H1 (cell line): ENCODE data around the gene PHF14. TPM values are rescaled to one million over a fixed set of nuclear protein-coding genes. Genes with fewer than 3 reads are reported as not detected.

Source experiments
- CTCF ChIA-PET: fragments of 300-600 bp; sonication (Branson Sonifier 250); formaldehyde crosslinking; loops from one replicate; lab custom pipeline; 2021; ENCODE audit not compliant: partially characterized antibody; lab: Charles Lee
- POLR2A ChIA-PET: fragments of 300-600 bp; sonication (Branson Sonifier 250); formaldehyde crosslinking; loops from one replicate; lab custom pipeline; 2021; ENCODE audit warnings: inconsistent platforms; ENCODE audit not compliant: partially characterized antibody; lab: Charles Lee
- DNase-seq, 2 experiments: peaks; one replicate each; pipeline versions ENCODE4 v3.0.0 to v3.0.0-alpha.2; 2010 to 2022; ENCODE audit warnings: low spot score in 2 of 2, low read depth in 1 of 2, mixed read lengths in 1 of 2
- FAIRE-seq: peaks from 2 replicates; lab custom pipeline; 2011; peaks lifted over from hg19 to GRCh38; lab: Jason Lieb, UNC
- H2AFZ ChIP-seq: 2 replicates; pipeline ENCODE4 v1.8.1; 2012; ENCODE audit warnings: low read length, inconsistent platforms
- H2AK5ac ChIP-seq: 2 replicates; pipeline ENCODE4 v1.6.1; 2013; ENCODE audit warnings: low read depth, low read length
- H2BK120ac ChIP-seq: replicated peaks from 2 replicates; pipeline ENCODE3; 2013; ENCODE audit warnings: low read depth, low read length, inconsistent platforms
- H2BK12ac ChIP-seq: 2 replicates; pipeline ENCODE4 v1.6.1; 2013; ENCODE audit warnings: low read depth, low read length
- H2BK15ac ChIP-seq: 2 replicates; pipeline ENCODE4 v1.6.1; 2013; ENCODE audit warnings: low read length
- H2BK20ac ChIP-seq: 2 replicates; pipeline ENCODE4 v1.6.1; 2013; ENCODE audit warnings: low read length
- H2BK5ac ChIP-seq: 2 replicates; pipeline ENCODE4 v1.6.1; 2013; ENCODE audit warnings: low read depth, low read length
- H3K14ac ChIP-seq: 2 replicates; pipeline ENCODE4 v1.6.1; 2013; ENCODE audit warnings: inconsistent platforms; ENCODE audit not compliant: insufficient read length
- H3K18ac ChIP-seq: 2 replicates; pipeline ENCODE4 v1.6.1; 2013; ENCODE audit warnings: low read length; ENCODE audit errors: extremely low read depth
- H3K23ac ChIP-seq: 2 replicates; pipeline ENCODE4 v1.6.1; 2013; ENCODE audit warnings: inconsistent platforms; ENCODE audit not compliant: insufficient read length
- H3K23me2 ChIP-seq: 2 replicates; pipeline ENCODE4 v1.6.1; 2013; ENCODE audit warnings: low read depth, low read length
- H3K27ac ChIP-seq: 2 replicates; pipeline ENCODE4 v1.6.1; 2011; ENCODE audit warnings: low read depth, low read length, inconsistent platforms
- H3K27me3 ChIP-seq, 4 experiments: replicated peaks in 1 of 4; 1 replicate in 1 of 4; 2 replicates in 3 of 4; pipeline versions ENCODE4 v1.6.1 to v1.8.1; 2011 to 2013; ENCODE audit warnings: low read length in 3 of 4, mild to moderate bottlenecking in 3 of 4, inconsistent platforms in 2 of 4, mixed read lengths in 2 of 4, moderate library complexity in 1 of 4; ENCODE audit not compliant: control insufficient read depth in 3 of 4, insufficient read depth in 3 of 4; ENCODE audit errors: extremely low read depth in 1 of 4
- H3K36me3 ChIP-seq, 4 experiments: 2 replicates each; pipeline versions ENCODE4 v1.6.1 to v1.8.1; 2011 to 2013; ENCODE audit warnings: mild to moderate bottlenecking in 4 of 4, low read length in 3 of 4, moderate library complexity in 2 of 4, control low read depth in 1 of 4, inconsistent platforms in 1 of 4; ENCODE audit not compliant: insufficient read depth in 4 of 4, control insufficient read depth in 2 of 4
- H3K4ac ChIP-seq: replicated peaks from 2 replicates; pipeline ENCODE3; 2013; ENCODE audit warnings: low read length, low read depth, mixed read lengths, inconsistent platforms; ENCODE audit not compliant: insufficient read length
- H3K4me1 ChIP-seq, 4 experiments: replicated peaks in 1 of 4; 1 replicate in 1 of 4; 2 replicates in 3 of 4; pipeline versions ENCODE4 v1.6.1 to v1.8.1; 2011 to 2013; ENCODE audit warnings: low read length in 3 of 4, inconsistent platforms in 2 of 4, mixed read lengths in 1 of 4; ENCODE audit not compliant: insufficient read depth in 4 of 4, control insufficient read depth in 3 of 4
- H3K4me2 ChIP-seq, 2 experiments: 2 replicates each; pipeline versions ENCODE4 v1.6.1 to v1.8.1; 2011 to 2013; ENCODE audit warnings: low read depth in 2 of 2, low read length in 2 of 2, control low read depth in 1 of 2, inconsistent platforms in 1 of 2, mild to moderate bottlenecking in 1 of 2; ENCODE audit not compliant: insufficient read depth in 1 of 2
- H3K4me3 ChIP-seq, 4 experiments: fragments of 200-600, 300-600 bp in 1 of 4; sonication (generic), shearing (Covaris generic), sonication (Bioruptor Twin) in 1 of 4; 2 replicates each; pipeline versions ENCODE4 v1.5.1 to v1.8.1; 2011 to 2016; ENCODE audit warnings: low read length in 4 of 4, low read depth in 3 of 4, control low read depth in 2 of 4, inconsistent platforms in 2 of 4, mild to moderate bottlenecking in 2 of 4, mixed read lengths in 1 of 4, moderate library complexity in 1 of 4; ENCODE audit not compliant: insufficient read depth in 2 of 4; ENCODE audit errors: extremely low read depth in 1 of 4
- H3K56ac ChIP-seq: replicated peaks from 2 replicates; pipeline ENCODE3; 2013; ENCODE audit warnings: low read depth, mild to moderate bottlenecking, mixed read lengths, low read length, inconsistent platforms; ENCODE audit not compliant: insufficient read length
- H3K79me1 ChIP-seq: 2 replicates; pipeline ENCODE4 v1.6.1; 2013; ENCODE audit warnings: low read depth, low read length, control low read depth
- H3K79me2 ChIP-seq, 2 experiments: 2 replicates each; pipeline versions ENCODE4 v1.6.1 to v1.8.1; 2012 to 2013; ENCODE audit warnings: low read length in 2 of 2, mild to moderate bottlenecking in 2 of 2, inconsistent platforms in 1 of 2; ENCODE audit not compliant: insufficient read depth in 2 of 2, control insufficient read depth in 1 of 2
- H3K9ac ChIP-seq, 4 experiments: replicated peaks in 1 of 4; 1 replicate in 1 of 4; 2 replicates in 3 of 4; pipeline versions ENCODE4 v1.6.1 to v1.8.1; 2011 to 2013; ENCODE audit warnings: low read depth in 3 of 4, low read length in 3 of 4, control low read depth in 2 of 4, mild to moderate bottlenecking in 2 of 4, moderate library complexity in 2 of 4, inconsistent platforms in 1 of 4; ENCODE audit errors: extremely low read depth in 1 of 4
- H3K9me3 ChIP-seq, 2 experiments: 2 replicates each; pipeline versions ENCODE4 v1.6.1 to v1.8.1; 2012 to 2013; ENCODE audit warnings: mild to moderate bottlenecking in 2 of 2, moderate library complexity in 2 of 2, control low read depth in 1 of 2, inconsistent platforms in 1 of 2, low read depth in 1 of 2, low read length in 1 of 2, mixed read lengths in 1 of 2; ENCODE audit not compliant: insufficient read depth in 2 of 2
- H4K20me1 ChIP-seq, 2 experiments: replicated peaks in 1 of 2; 2 replicates each; pipeline versions ENCODE3 to v1.8.1; 2011 to 2013; ENCODE audit warnings: inconsistent platforms in 2 of 2, low read length in 2 of 2, mild to moderate bottlenecking in 1 of 2; ENCODE audit not compliant: insufficient read depth in 2 of 2, control insufficient read depth in 1 of 2
- H4K5ac ChIP-seq: 2 replicates; pipeline ENCODE4 v1.6.1; 2013; ENCODE audit warnings: low read length, low read depth, mixed read lengths, inconsistent platforms; ENCODE audit not compliant: insufficient read length
- H4K8ac ChIP-seq: 2 replicates; pipeline ENCODE4 v1.8.0; 2013; ENCODE audit warnings: mild to moderate bottlenecking, moderate library complexity, low read length, inconsistent platforms; ENCODE audit not compliant: insufficient read depth; ENCODE audit errors: extremely low read depth
- H4K91ac ChIP-seq: replicated peaks from 2 replicates; pipeline ENCODE3; 2013; ENCODE audit warnings: low read length, mixed read lengths, inconsistent platforms; ENCODE audit not compliant: insufficient read length
- CBX5 ChIP-seq: fragments of 300-800, 300-1000 bp; sonication (generic); IDR thresholded peaks from 2 replicates; pipeline ENCODE4 v1.7.1; 2016; ENCODE audit warnings: antibody characterized with exemption, low read length, low read depth
- EGR1 ChIP-seq: IDR thresholded peaks from 2 replicates; pipeline ENCODE4 v1.6.1; 2011; ENCODE audit warnings: low read depth, low read length, borderline replicate concordance
- EP300 ChIP-seq, 2 experiments: IDR thresholded peaks; 1 replicate in 1 of 2; 2 replicates in 1 of 2; pipeline ENCODE4 v1.6.1; 2011 to 2012; ENCODE audit warnings: low read depth in 2 of 2, low read length in 2 of 2, mild to moderate bottlenecking in 2 of 2, borderline replicate concordance in 1 of 2, inconsistent platforms in 1 of 2, moderate library complexity in 1 of 2
- GABPA ChIP-seq: IDR thresholded peaks from 2 replicates; pipeline ENCODE4 v1.6.1; 2011; ENCODE audit warnings: mild to moderate bottlenecking, low read length, moderate library complexity, borderline replicate concordance; ENCODE audit not compliant: insufficient read depth
- HDAC6 ChIP-seq: IDR thresholded peaks from one replicate; pipeline ENCODE4 v1.7.1; 2012; ENCODE audit warnings: low read depth, mild to moderate bottlenecking, inconsistent platforms, low read length, moderate library complexity
- PHF8 ChIP-seq: fragments of 200-600 bp; sonication (generic); conservative IDR thresholded peaks from 2 replicates; pipeline ENCODE4 v1.7.1; 2012; ENCODE audit warnings: low read depth, mild to moderate bottlenecking, inconsistent platforms, low read length, moderate library complexity
- POLR2AphosphoS5 ChIP-seq: IDR thresholded peaks from 2 replicates; pipeline ENCODE4 v1.6.1; 2011; ENCODE audit warnings: low read depth, low read length
- SP1 ChIP-seq: IDR thresholded peaks from 2 replicates; pipeline ENCODE4 v1.6.1; 2011; ENCODE audit warnings: low read depth, low read length
- TAF7 ChIP-seq: optimal IDR thresholded peaks from 2 replicates; pipeline ENCODE3; 2011; ENCODE audit warnings: low read depth, mild to moderate bottlenecking, inconsistent platforms, low read length, moderate library complexity, borderline replicate concordance
- TCF12 ChIP-seq: IDR thresholded peaks from 2 replicates; pipeline ENCODE4 v1.6.1; 2011; ENCODE audit warnings: low read depth, mild to moderate bottlenecking, low read length
- ZNF274 ChIP-seq: IDR thresholded peaks from 2 replicates; pipeline ENCODE4 v1.7.0; 2012; ENCODE audit warnings: low read length, borderline replicate concordance; ENCODE audit errors: extremely low read depth
- WGBS, 2 experiments: shearing (Covaris generic) in 1 of 2; methylation state at CpG; one replicate each; pipeline versions ENCODE4 v1.1.6 to v1.1.7; 2013 to 2015; ENCODE audit warnings: low lambda C conversion rate in 2 of 2, mixed read lengths in 2 of 2, inconsistent platforms in 1 of 2, low coverage in 1 of 2, missing lambda C conversion rate in 1 of 2; ENCODE audit not compliant: insufficient replicate concordance in 2 of 2, insufficient coverage in 1 of 2, insufficient read length in 1 of 2; ENCODE audit errors: extremely low coverage in 1 of 2, missing lambda C conversion rate in 1 of 2; 5-methylcytosine and 5-hydroxymethylcytosine counted together
- polyA plus RNA-seq, 7 experiments: library from polyadenylated mRNA; depleted of rRNA in 3 of 7; stranded (reverse) in 5 of 7; unstranded in 2 of 7; fragments of >200 nt in 5 of 7; fragments of 200-250 nt in 2 of 7; gene quantifications; 1 replicate in 5 of 7; 2 replicates in 1 of 7; 4 replicates in 1 of 7; pipeline versions ENCODE4 v1.2.1 to v1.2.3, GENCODE V29; 2011 to 2013; ENCODE audit warnings: missing spikeins in 2 of 7, mixed read lengths in 2 of 7
- total RNA-seq: library from RNA; stranded (reverse); fragmentation: NEBNext Ultra II Directional; extraction: Animal tissue kit (Norgen Biotek cat#: 25700); gene quantifications from 2 replicates; pipeline ENCODE4 v1.2.1, GENCODE V29; 2021
- TF ChIP-seq, protein P1 (sequence below), 3 experiments: IDR thresholded peaks; 1 replicate in 2 of 3; 2 replicates in 1 of 3; pipeline versions ENCODE4 v1.5.1 to v1.6.1; 2011; ENCODE audit warnings: low read length in 3 of 3, mild to moderate bottlenecking in 3 of 3, inconsistent platforms in 2 of 3, low read depth in 1 of 3, moderate library complexity in 1 of 3; ENCODE audit not compliant: insufficient read depth in 1 of 3; ENCODE audit errors: control extremely low read depth in 1 of 3

The PHF14 gene
- total and polyA plus RNA-seq, 2 of the 8 experiments (the other 6 are each of a cell fraction or from before 2014, with no cell fraction given): 17.9 to 70.6 TPM

DNA sequence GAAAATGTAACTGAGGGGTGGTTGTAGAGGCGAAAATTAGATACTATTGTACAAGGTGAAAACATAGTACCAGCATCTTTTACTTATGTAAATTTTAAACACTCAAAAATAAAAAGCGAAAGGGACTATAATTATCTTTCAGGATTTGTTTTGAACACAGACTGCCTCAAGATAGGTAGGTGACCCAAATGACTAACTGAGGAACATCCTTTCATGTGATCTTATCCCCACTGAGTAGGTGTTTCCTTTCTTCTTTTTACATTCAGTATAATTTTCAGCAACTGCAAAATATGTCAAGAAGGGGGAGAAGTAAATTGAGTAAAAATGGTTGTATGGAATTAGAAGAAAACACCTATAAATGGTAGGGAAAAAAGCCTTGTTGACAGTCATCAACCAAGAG is 236.7 kb downstream of the PHF14 start:
- Histone ChIP-seq H2BK12ac (no peak overlapping the region), H4K5ac (no peak overlapping the region), H3K23me2 (no peaks in the 10 kb centered on the region; the same call in 1 of the 2 replicates), H3K4me2 (no peak overlapping the region), H3K4me1 (peaks cover 0 to 3% (median 0%) of the 10 kb centered on the region in 4 experiments; a peak in 1 of 7 replicates), H4K8ac (no peak overlapping the region), H4K91ac (no peak overlapping the region), H3K14ac (no peak overlapping the region), H2AFZ (no peak overlapping the region), H3K4ac (no peak overlapping the region), H2AK5ac (no peak overlapping the region), H3K4me3 (no peak overlapping the region), H3K79me2 (no peaks in the 10 kb centered on the region), H3K79me1 (no peaks in the 10 kb centered on the region), H3K36me3 (no peaks in the 10 kb centered on the region), H3K9me3 (no peaks in the 10 kb centered on the region), H2BK15ac (no peak overlapping the region), H2BK120ac (no peak overlapping the region), H4K20me1 (no peaks in the 10 kb centered on the region), H3K9ac (no peak overlapping the region), H2BK5ac (no peak overlapping the region), H3K27ac (no peak overlapping the region), H2BK20ac (no peak overlapping the region), H3K23ac (no peak overlapping the region), H3K56ac (no peak overlapping the region), H3K27me3 (no peaks in the 10 kb centered on the region), H3K18ac (no peak overlapping the region)
- POLR2A ChIA-PET: no interaction called here
- CTCF ChIA-PET: interaction anchor here (0.8 to 4.5 kb wide), 7 partner anchors 10 to 172 kb away, joined by 3 to 37 read pairs (median 4); no protein-coding TSS in a partner anchor
- DNase-seq (no peak), FAIRE-seq (no peak)
- 83% methylated on average over 2 of the region's 2 CpGs; no CpG with 5 or more reads in 1 of the 2 experiments for WGBS, 2 experiments
- TF ChIP-seq PHF8: no peak
- TF ChIP-seq GABPA: no peak
- TF ChIP-seq TAF7: no peak
- TF ChIP-seq HDAC6: no peak
- no peak for TF ChIP-seq EP300 (IDR thresholded peaks at IDR 0.05; ENCODE audit: borderline replicate concordance in 1 of 2, low read depth in 2 of 2, low read length in 2 of 2)
- TF ChIP-seq ZNF274: no peak
- TF ChIP-seq EGR1: no peak
- no peak for TF ChIP-seq POLR2AphosphoS5
- TF ChIP-seq SP1: no peak
- no peak for TF ChIP-seq TCF12
- TF ChIP-seq, protein P1, sequence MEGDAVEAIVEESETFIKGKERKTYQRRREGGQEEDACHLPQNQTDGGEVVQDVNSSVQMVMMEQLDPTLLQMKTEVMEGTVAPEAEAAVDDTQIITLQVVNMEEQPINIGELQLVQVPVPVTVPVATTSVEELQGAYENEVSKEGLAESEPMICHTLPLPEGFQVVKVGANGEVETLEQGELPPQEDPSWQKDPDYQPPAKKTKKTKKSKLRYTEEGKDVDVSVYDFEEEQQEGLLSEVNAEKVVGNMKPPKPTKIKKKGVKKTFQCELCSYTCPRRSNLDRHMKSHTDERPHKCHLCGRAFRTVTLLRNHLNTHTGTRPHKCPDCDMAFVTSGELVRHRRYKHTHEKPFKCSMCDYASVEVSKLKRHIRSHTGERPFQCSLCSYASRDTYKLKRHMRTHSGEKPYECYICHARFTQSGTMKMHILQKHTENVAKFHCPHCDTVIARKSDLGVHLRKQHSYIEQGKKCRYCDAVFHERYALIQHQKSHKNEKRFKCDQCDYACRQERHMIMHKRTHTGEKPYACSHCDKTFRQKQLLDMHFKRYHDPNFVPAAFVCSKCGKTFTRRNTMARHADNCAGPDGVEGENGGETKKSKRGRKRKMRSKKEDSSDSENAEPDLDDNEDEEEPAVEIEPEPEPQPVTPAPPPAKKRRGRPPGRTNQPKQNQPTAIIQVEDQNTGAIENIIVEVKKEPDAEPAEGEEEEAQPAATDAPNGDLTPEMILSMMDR (IDR thresholded peaks at IDR 0.05; ENCODE audit: control extremely low read depth in 1 of 3, insufficient read depth in 1 of 3, low read depth in 1 of 3, low read length in 3 of 3): no peak
- TF ChIP-seq CBX5: no peak
